IPS-20b (cell line): ENCODE measurements around the gene TSEN54.

Source experiments
- H3K27ac ChIP-seq: one replicate; pipeline ENCODE4 v1.5.1; 2013; ENCODE audit warnings: low read length
- H3K27me3 ChIP-seq: 2 replicates; pipeline ENCODE4 v1.6.1; 2013; ENCODE audit warnings: mild to moderate bottlenecking, low read length, inconsistent platforms; ENCODE audit not compliant: insufficient read depth
- H3K36me3 ChIP-seq: 2 replicates; pipeline ENCODE4 v1.6.1; 2013; ENCODE audit warnings: low read depth, mild to moderate bottlenecking, inconsistent platforms, low read length, moderate library complexity; ENCODE audit not compliant: insufficient read depth
- H3K4me1 ChIP-seq: 2 replicates; pipeline ENCODE4 v1.6.1; 2013; ENCODE audit warnings: mild to moderate bottlenecking, control low read depth, inconsistent platforms, low read length, moderate library complexity; ENCODE audit not compliant: insufficient read depth
- H3K4me3 ChIP-seq: 2 replicates; pipeline ENCODE4 v1.5.1; 2013; ENCODE audit warnings: mild to moderate bottlenecking, low read length, inconsistent platforms
- H3K9ac ChIP-seq: 2 replicates; pipeline ENCODE4 v1.6.1; 2013; ENCODE audit warnings: low read depth, mild to moderate bottlenecking, inconsistent platforms, low read length, moderate library complexity
- H3K9me3 ChIP-seq: 2 replicates; pipeline ENCODE4 v1.6.1; 2013; ENCODE audit warnings: mild to moderate bottlenecking, low read depth, low read length, inconsistent platforms; ENCODE audit not compliant: insufficient read depth

The TSEN54 gene

GRCh38 chr17:75566416-75566815, 50.1 kb downstream of the TSEN54 start:
- peaks cover 16% of the 10 kb centered on the region for H3K36me3 ChIP-seq
- no peak overlapping the region for H3K27ac ChIP-seq
- no peaks in the 10 kb centered on the region for H3K27me3 ChIP-seq
- no peaks in the 10 kb centered on the region for H3K4me1 ChIP-seq
- no peak overlapping the region for H3K9ac ChIP-seq
- no peak overlapping the region for H3K4me3 ChIP-seq
- no peaks in the 10 kb centered on the region for H3K9me3 ChIP-seq

- H3K36me3 ChIP-seq = peaks cover 16% of the 10 kb centered on the region
- no peaks in the 10 kb centered on the region for H3K9me3 ChIP-seq
- no peak overlapping the region for H3K27ac ChIP-seq
- no peak overlapping the region for H3K9ac ChIP-seq
- H3K27me3 ChIP-seq = no peaks in the 10 kb centered on the region
- H3K4me1 ChIP-seq = no peaks in the 10 kb centered on the region
- no peak overlapping the region for H3K4me3 ChIP-seq
Measured at GRCh38 chr17:75566834-75567233, 50.5 kb downstream of the TSEN54 start.

- H3K36me3 ChIP-seq = peaks cover 8% of the 10 kb centered on the region
- H3K4me3 ChIP-seq = no peak overlapping the region
- H3K9me3 ChIP-seq = no peaks in the 10 kb centered on the region
- no peak overlapping the region for H3K27ac ChIP-seq
- H3K9ac ChIP-seq = no peak overlapping the region
- H3K27me3 ChIP-seq = no peaks in the 10 kb centered on the region
- no peaks in the 10 kb centered on the region for H3K4me1 ChIP-seq
Measured at GRCh38 chr17:75568412-75569255, 52.3 kb downstream of the TSEN54 start.

- no peaks in the 10 kb centered on the region for H3K9me3 ChIP-seq
- no peak overlapping the region for H3K4me3 ChIP-seq
- no peaks in the 10 kb centered on the region for H3K27me3 ChIP-seq
- no peak overlapping the region for H3K27ac ChIP-seq
- H3K4me1 ChIP-seq = no peaks in the 10 kb centered on the region
- no peaks in the 10 kb centered on the region for H3K36me3 ChIP-seq
- no peak overlapping the region for H3K9ac ChIP-seq
Measured at GRCh38 chr17:75570034-75570676, 53.8 kb downstream of the TSEN54 start.

GRCh38 chr17:75570772-75571171, 54.4 kb downstream of the TSEN54 start:
- H3K36me3 ChIP-seq = no peaks in the 10 kb centered on the region
- H3K4me1 ChIP-seq = no peaks in the 10 kb centered on the region
- H3K9me3 ChIP-seq = no peaks in the 10 kb centered on the region
- H3K4me3 ChIP-seq = no peak overlapping the region
- H3K9ac ChIP-seq = no peak overlapping the region
- H3K27me3 ChIP-seq = no peaks in the 10 kb centered on the region
- H3K27ac ChIP-seq = no peak overlapping the region

GRCh38 chr17:75571197-75571884, 55.0 kb downstream of the TSEN54 start:
- Histone ChIP-seq H3K9ac (no peak overlapping the region), H3K4me1 (no peaks in the 10 kb centered on the region), H3K27ac (no peak overlapping the region), H3K36me3 (no peaks in the 10 kb centered on the region), H3K27me3 (no peaks in the 10 kb centered on the region), H3K4me3 (no peak overlapping the region), H3K9me3 (no peaks in the 10 kb centered on the region)

GRCh38 chr17:75571885-75572215, 55.5 kb downstream of the TSEN54 start:
- Histone ChIP-seq H3K9me3 (no peaks in the 10 kb centered on the region), H3K27me3 (no peaks in the 10 kb centered on the region), H3K4me1 (no peaks in the 10 kb centered on the region), H3K9ac (no peak overlapping the region), H3K4me3 (no peak overlapping the region), H3K27ac (no peak overlapping the region), H3K36me3 (no peaks in the 10 kb centered on the region)

- Histone ChIP-seq H3K9me3 (no peaks in the 10 kb centered on the region), H3K9ac (no peak overlapping the region), H3K27me3 (no peaks in the 10 kb centered on the region), H3K36me3 (no peaks in the 10 kb centered on the region), H3K27ac (no peak overlapping the region), H3K4me1 (no peaks in the 10 kb centered on the region), H3K4me3 (no peak overlapping the region)
Measured at GRCh38 chr17:75572713-75573539, 56.6 kb downstream of the TSEN54 start.

- H3K9me3 ChIP-seq = no peaks in the 10 kb centered on the region
- no peaks in the 10 kb centered on the region for H3K4me1 ChIP-seq
- no peaks in the 10 kb centered on the region for H3K27me3 ChIP-seq
- no peak overlapping the region for H3K27ac ChIP-seq
- H3K36me3 ChIP-seq = no peaks in the 10 kb centered on the region
- no peak overlapping the region for H3K4me3 ChIP-seq
- H3K9ac ChIP-seq = no peak overlapping the region
Measured at GRCh38 chr17:75573540-75573957, 57.2 kb downstream of the TSEN54 start.

GRCh38 chr17:75573994-75574393, 57.7 kb downstream of the TSEN54 start:
- Histone ChIP-seq H3K36me3 (no peaks in the 10 kb centered on the region), H3K4me3 (no peak overlapping the region), H3K27ac (no peak overlapping the region), H3K27me3 (no peaks in the 10 kb centered on the region), H3K9ac (no peak overlapping the region), H3K4me1 (no peaks in the 10 kb centered on the region), H3K9me3 (no peaks in the 10 kb centered on the region)
